Mesenchymal stem cell (in vitro differentiated cells and primary cell): ENCODE results near the gene MYOG.

ENCODE experiments used
- DNase-seq: peaks from one replicate; pipeline ENCODE4 v3.0.0-alpha.2; 2013
- H2AFZ ChIP-seq: one replicate; pipeline ENCODE4 v1.6.1; 2013; ENCODE audit warnings: low read depth, mild to moderate bottlenecking, control low read depth, inconsistent platforms, low read length, moderate library complexity
- H2AK5ac ChIP-seq: 2 replicates; pipeline ENCODE4 v1.6.1; 2013; ENCODE audit warnings: low read length, moderate library complexity, mild to moderate bottlenecking, inconsistent platforms; ENCODE audit not compliant: severe bottlenecking
- H2BK120ac ChIP-seq: one replicate; pipeline ENCODE4 v1.6.1; 2013; ENCODE audit warnings: low read depth, mild to moderate bottlenecking, inconsistent platforms, low read length, moderate library complexity
- H2BK12ac ChIP-seq, 2 experiments: one replicate each; pipeline ENCODE4 v1.6.1; 2013; ENCODE audit warnings: inconsistent platforms in 2 of 2, low read length in 2 of 2, mild to moderate bottlenecking in 2 of 2, moderate library complexity in 2 of 2, control low read depth in 1 of 2
- H2BK15ac ChIP-seq: one replicate; pipeline ENCODE4 v1.6.1; 2013; ENCODE audit warnings: mild to moderate bottlenecking, low read depth, inconsistent platforms; ENCODE audit not compliant: poor library complexity, severe bottlenecking
- H2BK5ac ChIP-seq: 2 replicates; pipeline ENCODE4 v1.6.1; 2013; ENCODE audit warnings: low read depth, mild to moderate bottlenecking, low read length, control low read depth, inconsistent platforms; ENCODE audit not compliant: poor library complexity, severe bottlenecking
- H3K14ac ChIP-seq, 2 experiments: one replicate each; pipeline ENCODE4 v1.6.1; 2013; ENCODE audit warnings: inconsistent platforms in 2 of 2, low read length in 2 of 2, control low read depth in 1 of 2, mild to moderate bottlenecking in 1 of 2, moderate library complexity in 1 of 2
- H3K18ac ChIP-seq, 2 experiments: one replicate each; pipeline ENCODE4 v1.6.1; 2013; ENCODE audit warnings: inconsistent platforms in 2 of 2, low read length in 2 of 2, control low read depth in 1 of 2, low read depth in 1 of 2, mild to moderate bottlenecking in 1 of 2
- H3K23ac ChIP-seq, 2 experiments: one replicate each; pipeline ENCODE4 v1.6.1; 2013; ENCODE audit warnings: inconsistent platforms in 2 of 2, low read length in 2 of 2, mild to moderate bottlenecking in 2 of 2, moderate library complexity in 2 of 2, control low read depth in 1 of 2
- H3K27ac ChIP-seq: 2 replicates; pipeline ENCODE4 v1.5.1; 2013; ENCODE audit warnings: mild to moderate bottlenecking, moderate library complexity, low read length, control low read depth, inconsistent platforms; ENCODE audit not compliant: poor library complexity, severe bottlenecking
- H3K27me3 ChIP-seq, 2 experiments: 2 replicates each; pipeline versions ENCODE4 v1.6.1 to v1.7.0; 2013; ENCODE audit warnings: low read length in 2 of 2, mild to moderate bottlenecking in 2 of 2, moderate library complexity in 2 of 2, control low read depth in 1 of 2, inconsistent platforms in 1 of 2; ENCODE audit not compliant: control insufficient read depth in 1 of 2, insufficient read depth in 1 of 2
- H3K36me3 ChIP-seq, 2 experiments: 2 replicates each; pipeline versions ENCODE4 v1.6.1 to v1.7.0; 2013; ENCODE audit warnings: low read length in 2 of 2, control low read depth in 1 of 2, inconsistent platforms in 1 of 2, low read depth in 1 of 2, mild to moderate bottlenecking in 1 of 2; ENCODE audit not compliant: insufficient read depth in 2 of 2, control insufficient read depth in 1 of 2
- H3K4ac ChIP-seq, 2 experiments: one replicate each; pipeline ENCODE4 v1.6.1; 2013; ENCODE audit warnings: inconsistent platforms in 2 of 2, low read length in 2 of 2, mild to moderate bottlenecking in 2 of 2, moderate library complexity in 2 of 2, control low read depth in 1 of 2, low read depth in 1 of 2
- H3K4me1 ChIP-seq: 2 replicates; pipeline ENCODE4 v1.6.1; 2013; ENCODE audit warnings: low read depth, low read length, control low read depth; ENCODE audit not compliant: control insufficient read depth, insufficient read depth
- H3K4me2 ChIP-seq: 2 replicates; pipeline ENCODE4 v1.6.1; 2013; ENCODE audit warnings: low read length, mild to moderate bottlenecking, inconsistent platforms; ENCODE audit not compliant: poor library complexity, severe bottlenecking
- H3K4me3 ChIP-seq, 2 experiments: 2 replicates each; pipeline versions ENCODE4 v1.5.1 to v1.7.0; 2013; ENCODE audit warnings: low read length in 2 of 2, mild to moderate bottlenecking in 2 of 2, control low read depth in 1 of 2, low read depth in 1 of 2; ENCODE audit not compliant: insufficient read depth in 1 of 2
- H3K79me1 ChIP-seq: replicated peaks from 2 replicates; pipeline ENCODE4 v1.6.1; 2013; ENCODE audit warnings: mild to moderate bottlenecking, control low read depth, low read length, inconsistent platforms; ENCODE audit not compliant: poor library complexity, severe bottlenecking
- H3K9ac ChIP-seq: 2 replicates; pipeline ENCODE4 v1.7.0; 2013; ENCODE audit warnings: mild to moderate bottlenecking, low read length, moderate library complexity
- H3K9me3 ChIP-seq: 2 replicates; pipeline ENCODE4 v1.7.0; 2013; ENCODE audit warnings: mild to moderate bottlenecking, low read length; ENCODE audit not compliant: control insufficient read depth
- H4K8ac ChIP-seq: one replicate; pipeline ENCODE4 v1.6.1; 2013; ENCODE audit warnings: inconsistent platforms, mild to moderate bottlenecking, low read length, moderate library complexity
- H4K91ac ChIP-seq: one replicate; pipeline ENCODE4 v1.6.1; 2013; ENCODE audit warnings: mild to moderate bottlenecking, low read length, inconsistent platforms
- WGBS: methylation state at CpG from one replicate; pipeline ENCODE4 v1.1.7; 2013; ENCODE audit warnings: mixed read lengths; 5-methylcytosine and 5-hydroxymethylcytosine counted together

MYOG gene

GRCh38 chr1:203130358-203130985, 44.7 kb upstream of the MYOG start:
- H2BK12ac ChIP-seq = no peak overlapping the region
- H3K14ac ChIP-seq = no peak overlapping the region
- H3K4me1 ChIP-seq = peaks cover 61% of the 10 kb centered on the region
- DNase-seq = no peak
- peak overlapping the region; percentile 24 for H3K27ac ChIP-seq
- peaks cover 16 to 24% of the 10 kb centered on the region in 2 experiments for H3K36me3 ChIP-seq
- no peaks in the 10 kb centered on the region for H3K9me3 ChIP-seq
- H2AK5ac ChIP-seq = no peak overlapping the region
- peak overlapping the region in 1 of 2 experiments; percentile 81 for H3K4me3 ChIP-seq
- 93% methylated on average over 3 of the region's 3 CpGs for WGBS
- H3K4me2 ChIP-seq = no peak overlapping the region
- H2AFZ ChIP-seq = no peak overlapping the region
- H3K23ac ChIP-seq = no peak overlapping the region
- H2BK15ac ChIP-seq = no peak overlapping the region
- H3K27me3 ChIP-seq = peaks cover 0 to 8% of the 10 kb centered on the region in 2 experiments
- no peak overlapping the region for H2BK5ac ChIP-seq
- H2BK120ac ChIP-seq = no peak overlapping the region
- no peak overlapping the region for H4K91ac ChIP-seq
- H3K18ac ChIP-seq = no peak overlapping the region
- no peak overlapping the region for H3K4ac ChIP-seq
- H3K9ac ChIP-seq = peak overlapping the region; percentile 33
- H3K79me1 ChIP-seq = peaks cover 14% of the 10 kb centered on the region
- no peak overlapping the region for H4K8ac ChIP-seq

GRCh38 chr1:203129501-203130231, 43.9 kb upstream of the MYOG start:
- Histone ChIP-seq H4K8ac (no peak overlapping the region), H3K4ac (no peak overlapping the region), H2AFZ (no peak overlapping the region), H3K4me2 (peak overlapping the region; percentile 75), H3K9ac (no peak overlapping the region), H3K27ac (peak overlapping the region; percentile 24), H3K27me3 (peaks cover 0 to 16% of the 10 kb centered on the region in 2 experiments), H4K91ac (no peak overlapping the region), H2AK5ac (peak overlapping the region; percentile 16), H3K18ac (no peak overlapping the region), H3K79me1 (peaks cover 14% of the 10 kb centered on the region), H2BK12ac (no peak overlapping the region), H2BK120ac (no peak overlapping the region), H2BK5ac (no peak overlapping the region), H3K4me3 (peak overlapping the region in 1 of 2 experiments; percentile 81), H2BK15ac (no peak overlapping the region), H3K4me1 (peaks cover 65% of the 10 kb centered on the region), H3K36me3 (peaks cover 13 to 22% of the 10 kb centered on the region in 2 experiments), H3K9me3 (no peaks in the 10 kb centered on the region), H3K14ac (no peak overlapping the region), H3K23ac (no peak overlapping the region)
- 88% methylated on average over 6 of the region's 7 CpGs for WGBS
- DNase-seq = no peak

DNA sequence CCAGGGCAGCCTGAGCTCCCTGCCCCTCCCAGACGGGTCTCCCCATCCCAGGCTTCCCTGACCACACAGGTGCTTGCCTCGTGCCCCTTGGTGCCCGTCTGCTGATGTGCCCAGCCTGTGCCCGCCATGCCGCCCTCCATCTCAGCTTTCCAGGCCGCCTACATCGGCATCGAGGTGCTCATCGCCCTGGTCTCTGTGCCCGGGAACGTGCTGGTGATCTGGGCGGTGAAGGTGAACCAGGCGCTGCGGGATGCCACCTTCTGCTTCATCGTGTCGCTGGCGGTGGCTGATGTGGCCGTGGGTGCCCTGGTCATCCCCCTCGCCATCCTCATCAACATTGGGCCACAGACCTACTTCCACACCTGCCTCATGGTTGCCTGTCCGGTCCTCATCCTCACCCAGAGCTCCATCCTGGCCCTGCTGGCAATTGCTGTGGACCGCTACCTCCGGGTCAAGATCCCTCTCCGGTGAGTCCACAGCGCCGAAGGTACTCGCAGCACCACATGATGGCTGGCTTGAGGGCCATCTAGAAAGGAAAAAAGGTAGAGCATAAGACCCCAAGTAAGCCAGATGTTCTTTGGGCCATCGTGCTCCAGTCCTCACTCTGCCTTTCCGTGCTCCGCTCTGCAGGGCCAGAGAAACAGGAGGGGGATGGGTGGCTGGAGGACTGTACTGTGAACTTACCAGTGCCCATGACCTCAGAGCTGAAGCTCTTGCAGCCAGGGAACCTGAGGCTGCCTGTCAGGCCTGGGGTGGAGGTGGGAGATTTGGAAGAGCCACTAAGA, 43.1 kb upstream of the MYOG start:
- H2BK12ac ChIP-seq = peak overlapping the region in 1 of 2 experiments; percentile 17
- H3K9ac ChIP-seq = peak overlapping the region; percentile 74
- H2BK5ac ChIP-seq = no peak overlapping the region
- H2AFZ ChIP-seq = no peak overlapping the region
- peak overlapping the region; percentile 16 for H2AK5ac ChIP-seq
- H3K79me1 ChIP-seq = peaks cover 11% of the 10 kb centered on the region
- peaks cover 13 to 22% of the 10 kb centered on the region in 2 experiments for H3K36me3 ChIP-seq
- no peak overlapping the region for H2BK120ac ChIP-seq
- no peak for DNase-seq
- H3K27me3 ChIP-seq = peaks cover 0 to 22% of the 10 kb centered on the region in 2 experiments
- H4K8ac ChIP-seq = no peak overlapping the region
- H3K4me3 ChIP-seq = peak overlapping the region; percentile 73 to 81
- H3K4me2 ChIP-seq = peak overlapping the region; percentile 75
- H3K9me3 ChIP-seq = no peaks in the 10 kb centered on the region
- WGBS = 92% methylated on average over 27 of the region's 29 CpGs
- H3K4me1 ChIP-seq = peaks cover 63% of the 10 kb centered on the region
- H4K91ac ChIP-seq = peak overlapping the region; percentile 20
- no peak overlapping the region for H3K27ac ChIP-seq
- no peak overlapping the region for H3K18ac ChIP-seq
- no peak overlapping the region for H3K4ac ChIP-seq
- H3K14ac ChIP-seq = peak overlapping the region in 1 of 2 experiments; percentile 57
- H2BK15ac ChIP-seq = no peak overlapping the region
- H3K23ac ChIP-seq = no peak overlapping the region

GRCh38 chr1:203128431-203128715, 42.6 kb upstream of the MYOG start:
- peaks cover 58% of the 10 kb centered on the region for H3K4me1 ChIP-seq
- H3K23ac ChIP-seq = no peak overlapping the region
- 23% methylated on average over 7 of the region's 7 CpGs for WGBS
- H2AFZ ChIP-seq = peak overlapping the region; percentile 56
- H3K79me1 ChIP-seq = peaks cover 8% of the 10 kb centered on the region
- H4K91ac ChIP-seq = peak overlapping the region; percentile 20
- H2AK5ac ChIP-seq = no peak overlapping the region
- no peaks in the 10 kb centered on the region for H3K9me3 ChIP-seq
- peak overlapping the region; percentile 75 for H3K4me2 ChIP-seq
- no peak overlapping the region for H2BK5ac ChIP-seq
- H3K9ac ChIP-seq = peak overlapping the region; percentile 74
- H3K27ac ChIP-seq = peak overlapping the region; percentile 19
- peaks cover 13 to 18% of the 10 kb centered on the region in 2 experiments for H3K36me3 ChIP-seq
- no peak for DNase-seq
- no peak overlapping the region for H2BK120ac ChIP-seq
- H3K4ac ChIP-seq = no peak overlapping the region
- H3K4me3 ChIP-seq = peak overlapping the region; percentile 73 to 81
- no peak overlapping the region for H4K8ac ChIP-seq
- H3K14ac ChIP-seq = no peak overlapping the region
- peaks cover 0 to 28% of the 10 kb centered on the region in 2 experiments for H3K27me3 ChIP-seq
- no peak overlapping the region for H3K18ac ChIP-seq
- no peak overlapping the region for H2BK15ac ChIP-seq
- peak overlapping the region in 1 of 2 experiments; percentile 17 for H2BK12ac ChIP-seq
